Cardiac fibroblast (primary cell): Measurements from ENCODE around the gene SHISA9.

ENCODE experiments used
- DNase-seq, 2 donors: peaks; one replicate each; pipeline versions ENCODE4 v3.0.0 to v3.0.0-alpha.2; 2010; ENCODE audit warnings: low read depth in 2 of 2
- H3K4me3 ChIP-seq, 2 donors: replicated peaks in 1 of 2; 1 replicate in 1 of 2; 2 replicates in 1 of 2; pipeline ENCODE4 v1.5.1; 2011; ENCODE audit warnings: low read depth in 2 of 2, low read length in 2 of 2, mild to moderate bottlenecking in 2 of 2, moderate library complexity in 1 of 2
- TF ChIP-seq, protein P1 (sequence below): IDR thresholded peaks from one replicate; pipeline ENCODE4 v1.5.1; 2011; ENCODE audit warnings: low read depth, mild to moderate bottlenecking, low read length, inconsistent platforms

The SHISA9 gene

DNA sequence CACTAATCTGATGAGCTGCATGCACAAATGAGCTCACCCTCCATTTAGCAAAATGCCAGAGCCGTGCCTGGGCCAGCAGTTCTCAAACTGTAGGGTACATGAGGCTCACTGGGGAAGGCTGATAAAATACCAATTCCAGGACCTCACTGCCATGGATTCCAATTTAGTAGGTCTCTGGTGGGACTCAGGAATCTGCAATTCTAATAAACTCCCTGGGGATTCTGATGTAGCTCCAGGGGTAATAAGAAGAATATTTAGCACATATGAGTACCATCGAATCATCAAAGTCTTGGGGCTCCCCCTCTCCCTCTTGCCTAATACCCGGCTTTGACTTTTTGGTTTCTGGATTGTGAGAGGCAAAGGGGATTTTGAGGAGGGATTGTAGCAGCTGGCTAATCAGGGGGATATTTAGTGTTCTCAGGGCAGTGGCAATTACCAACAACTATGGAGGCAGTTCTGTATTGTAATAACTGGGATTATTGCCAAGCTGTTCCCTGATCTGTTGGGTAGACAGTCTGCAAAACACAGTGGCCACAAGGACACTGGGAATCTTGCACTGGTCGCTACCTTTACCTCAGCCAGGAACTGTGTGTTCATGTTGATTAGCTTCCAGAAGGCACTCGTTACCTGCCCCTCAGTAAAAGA, 140.4 kb downstream of the SHISA9 start:
- DNase-seq: no peak
- H3K4me3 ChIP-seq: no peak overlapping the region
- TF ChIP-seq, protein P1, sequence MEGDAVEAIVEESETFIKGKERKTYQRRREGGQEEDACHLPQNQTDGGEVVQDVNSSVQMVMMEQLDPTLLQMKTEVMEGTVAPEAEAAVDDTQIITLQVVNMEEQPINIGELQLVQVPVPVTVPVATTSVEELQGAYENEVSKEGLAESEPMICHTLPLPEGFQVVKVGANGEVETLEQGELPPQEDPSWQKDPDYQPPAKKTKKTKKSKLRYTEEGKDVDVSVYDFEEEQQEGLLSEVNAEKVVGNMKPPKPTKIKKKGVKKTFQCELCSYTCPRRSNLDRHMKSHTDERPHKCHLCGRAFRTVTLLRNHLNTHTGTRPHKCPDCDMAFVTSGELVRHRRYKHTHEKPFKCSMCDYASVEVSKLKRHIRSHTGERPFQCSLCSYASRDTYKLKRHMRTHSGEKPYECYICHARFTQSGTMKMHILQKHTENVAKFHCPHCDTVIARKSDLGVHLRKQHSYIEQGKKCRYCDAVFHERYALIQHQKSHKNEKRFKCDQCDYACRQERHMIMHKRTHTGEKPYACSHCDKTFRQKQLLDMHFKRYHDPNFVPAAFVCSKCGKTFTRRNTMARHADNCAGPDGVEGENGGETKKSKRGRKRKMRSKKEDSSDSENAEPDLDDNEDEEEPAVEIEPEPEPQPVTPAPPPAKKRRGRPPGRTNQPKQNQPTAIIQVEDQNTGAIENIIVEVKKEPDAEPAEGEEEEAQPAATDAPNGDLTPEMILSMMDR: no peak

DNA sequence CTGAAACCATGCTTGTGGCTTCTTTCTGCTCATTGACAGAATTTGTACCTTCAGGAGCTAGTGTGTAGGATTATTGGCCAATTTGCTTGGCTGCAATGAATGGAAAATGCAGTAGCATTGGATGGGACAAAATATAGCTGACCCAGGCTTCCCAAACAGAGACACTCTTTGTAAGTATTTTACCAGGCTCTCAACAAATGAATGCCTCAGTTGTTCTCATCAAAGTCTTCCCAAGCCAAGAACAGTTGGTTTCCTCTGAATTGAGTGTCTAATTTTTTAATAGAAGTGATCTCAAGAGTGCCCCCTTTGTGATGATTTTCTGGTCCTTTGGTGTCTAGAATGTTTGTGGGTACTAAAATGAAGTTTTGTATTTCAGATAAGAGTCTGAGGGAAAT, 140.9 kb downstream of the SHISA9 start:
- TF ChIP-seq, protein P1: no peak
- no peak for DNase-seq
- no peak overlapping the region for H3K4me3 ChIP-seq

DNA sequence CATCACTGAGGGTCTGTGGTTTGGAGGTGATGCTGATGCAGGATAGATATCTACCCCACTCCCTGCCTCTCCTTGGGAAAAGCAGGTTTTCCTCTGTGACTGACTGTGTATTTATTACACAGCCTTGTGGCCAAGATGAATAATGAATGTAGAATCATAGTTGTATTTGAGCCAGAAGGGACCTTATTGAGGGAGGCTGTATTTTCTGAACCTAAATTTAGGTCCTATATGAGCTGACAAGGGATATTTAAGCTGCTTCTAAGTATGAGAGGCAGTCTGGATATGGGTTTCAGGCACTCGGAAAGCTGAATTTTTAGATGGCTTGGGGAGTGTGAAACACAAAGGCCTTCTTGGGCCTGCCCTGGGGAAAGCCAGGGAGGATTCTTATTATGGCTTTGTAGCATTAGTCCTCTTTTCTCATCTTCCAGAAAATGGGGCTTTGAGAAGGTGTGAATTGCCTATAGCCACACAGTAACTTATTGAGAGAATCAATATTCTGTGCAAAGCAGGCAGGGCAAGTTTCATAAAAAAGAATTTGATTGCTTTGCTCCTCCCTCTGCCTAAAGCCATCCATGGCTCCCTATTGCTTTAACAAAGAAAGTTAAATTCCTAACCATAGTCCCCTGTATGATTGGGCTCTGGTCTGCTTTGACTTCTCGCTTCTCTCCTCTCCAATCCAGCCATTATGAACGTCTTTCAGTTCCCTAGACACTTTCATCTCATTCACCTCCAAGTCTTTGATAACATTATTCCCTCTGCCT, 144.8 kb downstream of the SHISA9 start:
- TF ChIP-seq, protein P1: no peak
- H3K4me3 ChIP-seq: no peak overlapping the region
- DNase-seq: no peak

DNA sequence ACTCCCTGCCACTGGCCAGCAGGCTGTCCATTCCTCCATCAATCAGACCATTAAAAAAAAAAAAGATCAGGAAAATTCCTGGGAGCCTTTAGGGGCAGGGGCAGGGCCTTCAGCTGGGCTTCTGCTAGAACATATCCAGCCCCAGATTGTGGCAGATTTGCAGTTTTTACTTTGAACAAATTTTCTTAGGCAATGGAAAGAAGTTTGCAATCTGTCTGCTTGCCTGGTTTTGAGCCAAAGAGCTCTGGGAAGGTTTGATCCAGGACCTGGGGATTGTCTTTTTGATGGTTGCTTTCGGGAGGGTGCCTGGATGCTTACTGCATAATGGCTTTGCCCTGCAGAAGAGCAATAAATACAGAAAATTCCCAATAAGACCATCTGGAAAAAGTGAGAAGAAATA, 145.9 kb downstream of the SHISA9 start:
- DNase-seq: no peak
- TF ChIP-seq, protein P1: no peak
- H3K4me3 ChIP-seq: no peak overlapping the region

DNA sequence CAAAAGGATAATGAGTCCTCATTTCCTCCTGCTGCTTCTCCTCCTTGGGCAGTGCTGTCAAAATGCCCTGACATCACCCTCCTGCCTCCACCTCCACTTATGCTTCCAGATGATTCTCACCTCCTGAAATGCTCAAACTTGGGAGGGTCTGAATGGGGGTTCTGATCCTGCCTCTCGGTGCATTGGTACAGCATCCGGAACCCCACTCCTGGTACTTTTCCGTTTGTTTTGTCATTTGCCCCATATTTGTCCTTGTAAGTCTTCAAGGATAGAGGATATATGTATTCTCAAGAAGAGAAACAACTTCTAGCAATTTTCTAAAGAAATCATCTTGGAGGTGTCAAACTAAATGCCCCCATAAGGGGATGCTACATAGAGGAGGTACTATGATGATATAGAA, 148.3 kb downstream of the SHISA9 start:
- no peak overlapping the region for H3K4me3 ChIP-seq
- DNase-seq: no peak
- TF ChIP-seq, protein P1: no peak

DNA sequence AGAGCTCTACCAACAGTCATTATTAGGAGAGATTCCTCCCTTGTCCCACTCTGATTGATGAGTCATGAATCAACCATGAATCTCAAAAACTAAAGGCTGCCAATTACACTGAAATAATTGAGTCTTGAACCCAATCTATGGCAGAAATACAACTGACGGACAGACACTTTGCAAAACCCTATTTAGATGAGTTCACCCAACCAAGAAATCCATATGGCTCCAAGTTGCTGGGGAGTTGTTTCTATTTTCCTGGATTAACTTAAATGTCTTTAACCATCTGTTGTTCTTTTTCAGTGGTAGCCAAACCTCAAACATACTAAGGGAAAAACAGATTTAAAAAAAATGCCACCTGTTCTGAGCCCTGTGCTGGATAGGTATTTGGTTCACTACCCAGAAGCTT, 151.0 kb downstream of the SHISA9 start:
- no peak for DNase-seq
- no peak overlapping the region for H3K4me3 ChIP-seq
- TF ChIP-seq, protein P1: no peak
